ENCODE results near the gene PEPD.
A peak's percentile ranks its signal among the peaks of the same experiment; 100 is the strongest.

PEPD gene

GRCh38 chr19:33359581-33359980 lies 162.0 kb downstream of the PEPD start:
- no peak overlapping the region for H3K14ac ChIP-seq (ENCODE audit: low read length)
- WGBS, 2 donors (ENCODE audit: extremely low coverage in 2 of 2, insufficient read length in 2 of 2, insufficient replicate concordance in 1 of 2): no CpG with 5 or more reads among the region's 3 CpGs
- no peak for DNase-seq (ENCODE audit: low spot score)
- H3K4ac ChIP-seq (ENCODE audit: low read length): no peak overlapping the region
- H3K79me1 ChIP-seq (ENCODE audit: low read depth, low read length): no peaks in the 10 kb centered on the region
- H2BK5ac ChIP-seq (ENCODE audit: low read length): no peak overlapping the region
- H2AK5ac ChIP-seq (ENCODE audit: low read depth, low read length): no peak overlapping the region
- no peak overlapping the region for H3K27ac ChIP-seq (replicated peaks; ENCODE audit: low read length)
- no peak overlapping the region for H3K9ac ChIP-seq (ENCODE audit: low read depth, low read length, poor library complexity)
- H3K27me3 ChIP-seq (ENCODE audit: control insufficient read depth in 3 of 3, insufficient read depth in 3 of 3, low read depth in 1 of 3, low read length in 3 of 3): peaks cover 0 to 28% (median 0%) of the 10 kb centered on the region in 3 experiments
- H3K23ac ChIP-seq (ENCODE audit: low read depth, low read length, poor library complexity): no peak overlapping the region
- H2BK120ac ChIP-seq (ENCODE audit: low read depth, low read length): no peak overlapping the region
- H2BK12ac ChIP-seq (ENCODE audit: low read length): no peak overlapping the region
- no peak overlapping the region for H2AFZ ChIP-seq (ENCODE audit: low read length)
- H4K8ac ChIP-seq (ENCODE audit: low read depth, low read length): no peak overlapping the region
- no peak overlapping the region for H3K4me3 ChIP-seq (ENCODE audit: low read length in 2 of 2)
- H2BK15ac ChIP-seq (ENCODE audit: low read length): no peak overlapping the region
- no peaks in the 10 kb centered on the region for H3K36me3 ChIP-seq (replicated peaks in 1 of 2; ENCODE audit: control insufficient read depth in 2 of 2, insufficient read depth in 2 of 2, low read length in 2 of 2)
- H3K9me3 ChIP-seq (replicated peaks in 1 of 2; ENCODE audit: control insufficient read depth in 2 of 2, insufficient read depth in 1 of 2, low read depth in 1 of 2, low read length in 2 of 2): peaks cover 0 to 4% of the 10 kb centered on the region in 2 donors
- H3K4me2 ChIP-seq (ENCODE audit: insufficient read depth, low read length, poor library complexity, severe bottlenecking): no peak overlapping the region
- H4K91ac ChIP-seq (ENCODE audit: low read depth, low read length, poor library complexity): no peak overlapping the region
- no peaks in the 10 kb centered on the region for H3K4me1 ChIP-seq (ENCODE audit: control insufficient read depth in 2 of 2, insufficient read depth in 1 of 2, low read depth in 1 of 2, low read length in 2 of 2)
- no peak overlapping the region for H3K18ac ChIP-seq (ENCODE audit: low read length)

GRCh38 chr19:33358408-33358807 lies 163.2 kb downstream of the PEPD start:
- H3K4me1 ChIP-seq (ENCODE audit: control insufficient read depth in 2 of 2, insufficient read depth in 1 of 2, low read depth in 1 of 2, low read length in 2 of 2): no peaks in the 10 kb centered on the region
- no peak overlapping the region for H3K14ac ChIP-seq (ENCODE audit: low read length)
- no peak overlapping the region for H2AK5ac ChIP-seq (ENCODE audit: low read depth, low read length)
- no peak for DNase-seq (ENCODE audit: low spot score)
- no peak overlapping the region for H3K18ac ChIP-seq (ENCODE audit: low read length)
- H2BK120ac ChIP-seq (ENCODE audit: low read depth, low read length): no peak overlapping the region
- H3K27ac ChIP-seq (replicated peaks; ENCODE audit: low read length): no peak overlapping the region
- no peak overlapping the region for H4K91ac ChIP-seq (ENCODE audit: low read depth, low read length, poor library complexity)
- no peak overlapping the region for H4K8ac ChIP-seq (ENCODE audit: low read depth, low read length)
- H2BK12ac ChIP-seq (ENCODE audit: low read length): no peak overlapping the region
- H3K9me3 ChIP-seq (replicated peaks in 1 of 2; ENCODE audit: control insufficient read depth in 2 of 2, insufficient read depth in 1 of 2, low read depth in 1 of 2, low read length in 2 of 2): peaks cover 0 to 4% of the 10 kb centered on the region in 2 donors
- peak overlapping the region; percentile 4 for H2AFZ ChIP-seq (ENCODE audit: low read length)
- H3K23ac ChIP-seq (ENCODE audit: low read depth, low read length, poor library complexity): no peak overlapping the region
- no peak overlapping the region for H2BK15ac ChIP-seq (ENCODE audit: low read length)
- peaks cover 0 to 17% (median 0%) of the 10 kb centered on the region in 3 experiments for H3K27me3 ChIP-seq (ENCODE audit: control insufficient read depth in 3 of 3, insufficient read depth in 3 of 3, low read depth in 1 of 3, low read length in 3 of 3)
- no peaks in the 10 kb centered on the region for H3K36me3 ChIP-seq (replicated peaks in 1 of 2; ENCODE audit: control insufficient read depth in 2 of 2, insufficient read depth in 2 of 2, low read length in 2 of 2)
- no CpG with 5 or more reads among the region's 6 CpGs for WGBS, 2 donors (ENCODE audit: extremely low coverage in 2 of 2, insufficient read length in 2 of 2, insufficient replicate concordance in 1 of 2)
- H2BK5ac ChIP-seq (ENCODE audit: low read length): no peak overlapping the region
- no peak overlapping the region for H3K4ac ChIP-seq (ENCODE audit: low read length)
- H3K4me2 ChIP-seq (ENCODE audit: insufficient read depth, low read length, poor library complexity, severe bottlenecking): no peak overlapping the region
- no peaks in the 10 kb centered on the region for H3K79me1 ChIP-seq (ENCODE audit: low read depth, low read length)
- no peak overlapping the region for H3K4me3 ChIP-seq (ENCODE audit: low read length in 2 of 2)
- H3K9ac ChIP-seq (ENCODE audit: low read depth, low read length, poor library complexity): no peak overlapping the region

GRCh38 chr19:33357556-33357955 lies 164.0 kb downstream of the PEPD start:
- no peak overlapping the region for H3K23ac ChIP-seq (ENCODE audit: low read depth, low read length, poor library complexity)
- no peak overlapping the region for H3K27ac ChIP-seq (replicated peaks; ENCODE audit: low read length)
- no peak overlapping the region for H2BK120ac ChIP-seq (ENCODE audit: low read depth, low read length)
- no peak overlapping the region for H3K4me3 ChIP-seq (ENCODE audit: low read length in 2 of 2)
- H3K9ac ChIP-seq (ENCODE audit: low read depth, low read length, poor library complexity): no peak overlapping the region
- no peak overlapping the region for H4K8ac ChIP-seq (ENCODE audit: low read depth, low read length)
- no peak overlapping the region for H3K18ac ChIP-seq (ENCODE audit: low read length)
- H3K79me1 ChIP-seq (ENCODE audit: low read depth, low read length): no peaks in the 10 kb centered on the region
- no peak overlapping the region for H2AK5ac ChIP-seq (ENCODE audit: low read depth, low read length)
- H3K9me3 ChIP-seq (replicated peaks in 1 of 2; ENCODE audit: control insufficient read depth in 2 of 2, insufficient read depth in 1 of 2, low read depth in 1 of 2, low read length in 2 of 2): peaks cover 0 to 4% of the 10 kb centered on the region in 2 donors
- DNase-seq (ENCODE audit: low spot score): no peak
- no peaks in the 10 kb centered on the region for H3K4me1 ChIP-seq (ENCODE audit: control insufficient read depth in 2 of 2, insufficient read depth in 1 of 2, low read depth in 1 of 2, low read length in 2 of 2)
- no peak overlapping the region for H3K14ac ChIP-seq (ENCODE audit: low read length)
- no peak overlapping the region for H2BK15ac ChIP-seq (ENCODE audit: low read length)
- no peak overlapping the region for H4K91ac ChIP-seq (ENCODE audit: low read depth, low read length, poor library complexity)
- H3K27me3 ChIP-seq (ENCODE audit: control insufficient read depth in 3 of 3, insufficient read depth in 3 of 3, low read depth in 1 of 3, low read length in 3 of 3): peaks cover 0 to 14% (median 0%) of the 10 kb centered on the region in 3 experiments
- H2BK5ac ChIP-seq (ENCODE audit: low read length): no peak overlapping the region
- no peak overlapping the region for H2BK12ac ChIP-seq (ENCODE audit: low read length)
- no peak overlapping the region for H3K4ac ChIP-seq (ENCODE audit: low read length)
- no peak overlapping the region for H2AFZ ChIP-seq (ENCODE audit: low read length)
- no peak overlapping the region for H3K4me2 ChIP-seq (ENCODE audit: insufficient read depth, low read length, poor library complexity, severe bottlenecking)
- H3K36me3 ChIP-seq (replicated peaks in 1 of 2; ENCODE audit: control insufficient read depth in 2 of 2, insufficient read depth in 2 of 2, low read length in 2 of 2): no peaks in the 10 kb centered on the region
- no CpG with 5 or more reads among the region's 1 CpG for WGBS, 2 donors (ENCODE audit: extremely low coverage in 2 of 2, insufficient read length in 2 of 2, insufficient replicate concordance in 1 of 2)

DNA sequence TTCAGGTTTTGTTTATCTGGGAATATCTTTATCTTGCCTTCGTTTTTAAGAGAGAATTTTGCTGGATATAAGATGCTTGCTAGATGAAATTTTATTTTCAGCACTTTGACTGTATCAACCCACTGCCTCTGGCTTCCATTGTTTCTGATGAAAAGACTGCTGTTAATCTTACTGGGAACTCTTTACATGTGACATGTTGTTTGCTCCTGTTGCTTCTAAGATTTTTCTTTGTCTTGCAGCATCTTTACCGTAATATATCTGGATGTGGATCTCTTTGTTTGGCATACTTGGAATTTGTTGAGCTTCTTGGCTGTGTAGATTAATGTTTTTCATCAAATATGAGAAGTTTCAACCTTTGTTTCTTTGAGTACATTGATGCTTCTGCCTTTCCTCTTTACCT lies 166.1 kb downstream of the PEPD start:
- Histone ChIP-seq H2BK12ac (ENCODE audit: low read length) (no peak overlapping the region), H4K8ac (ENCODE audit: low read depth, low read length) (no peak overlapping the region), H3K4me2 (ENCODE audit: insufficient read depth, low read length, poor library complexity, severe bottlenecking) (no peak overlapping the region), H2BK5ac (ENCODE audit: low read length) (no peak overlapping the region), H3K27ac (replicated peaks; ENCODE audit: low read length) (no peak overlapping the region), H3K4ac (ENCODE audit: low read length) (no peak overlapping the region), H2AK5ac (ENCODE audit: low read depth, low read length) (no peak overlapping the region), H3K9ac (ENCODE audit: low read depth, low read length, poor library complexity) (no peak overlapping the region), H4K91ac (ENCODE audit: low read depth, low read length, poor library complexity) (no peak overlapping the region), H3K9me3 (replicated peaks in 1 of 2; ENCODE audit: control insufficient read depth in 2 of 2, insufficient read depth in 1 of 2, low read depth in 1 of 2, low read length in 2 of 2) (peaks cover 0 to 4% of the 10 kb centered on the region in 2 donors), H2BK15ac (ENCODE audit: low read length) (no peak overlapping the region), H3K36me3 (replicated peaks in 1 of 2; ENCODE audit: control insufficient read depth in 2 of 2, insufficient read depth in 2 of 2, low read length in 2 of 2) (no peaks in the 10 kb centered on the region), H2AFZ (ENCODE audit: low read length) (no peak overlapping the region), H3K23ac (ENCODE audit: low read depth, low read length, poor library complexity) (no peak overlapping the region), H3K4me3 (ENCODE audit: low read length in 2 of 2) (no peak overlapping the region), H3K79me1 (ENCODE audit: low read depth, low read length) (no peaks in the 10 kb centered on the region), H3K4me1 (ENCODE audit: control insufficient read depth in 2 of 2, insufficient read depth in 1 of 2, low read depth in 1 of 2, low read length in 2 of 2) (no peaks in the 10 kb centered on the region), H3K27me3 (ENCODE audit: control insufficient read depth in 3 of 3, insufficient read depth in 3 of 3, low read depth in 1 of 3, low read length in 3 of 3) (peaks cover 0 to 4% (median 0%) of the 10 kb centered on the region in 3 experiments), H3K18ac (ENCODE audit: low read length) (no peak overlapping the region), H3K14ac (ENCODE audit: low read length) (no peak overlapping the region), H2BK120ac (ENCODE audit: low read depth, low read length) (no peak overlapping the region)
- WGBS, 2 donors (ENCODE audit: extremely low coverage in 2 of 2, insufficient read length in 2 of 2, insufficient replicate concordance in 1 of 2): no CpG with 5 or more reads among the region's 2 CpGs
- DNase-seq (ENCODE audit: low spot score): no peak

Measured in neuronal stem cell (in vitro differentiated cells).